ENCODE results near the gene TCF4.

Gene TCF4

DNA sequence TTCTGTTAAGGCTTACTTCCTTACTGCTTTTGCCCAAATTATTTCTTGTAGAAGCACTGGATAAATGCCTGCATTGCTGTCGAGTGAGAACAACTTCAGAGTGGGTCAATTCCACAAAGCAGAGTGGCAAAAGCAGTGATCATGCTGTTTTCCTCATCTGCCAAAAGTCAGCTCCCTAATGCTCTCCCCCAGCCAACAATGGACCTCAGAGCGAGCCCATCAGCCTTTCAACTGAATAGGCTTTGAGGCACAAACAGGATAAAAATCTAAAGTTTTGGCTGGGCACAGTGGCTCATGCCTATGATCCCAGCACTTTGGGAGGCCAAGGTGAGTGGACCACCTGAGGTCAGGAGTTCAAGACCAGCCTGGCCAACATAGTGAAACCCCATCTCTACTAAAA lies 222.7 kb downstream of the TCF4 start:
- Histone ChIP-seq H3K4me1 (ENCODE audit: control insufficient read depth in 1 of 2, insufficient read depth in 2 of 2, low read length in 2 of 2) (no peaks in the 10 kb centered on the region), H2BK120ac (ENCODE audit: insufficient read depth, low read length, poor library complexity) (no peak overlapping the region), H3K14ac (ENCODE audit: low read length) (no peak overlapping the region), H3K79me1 (ENCODE audit: low read length) (no peaks in the 10 kb centered on the region), H2AK5ac (ENCODE audit: low read length) (no peak overlapping the region), H3K18ac (ENCODE audit: low read length) (no peak overlapping the region), H3K27ac (ENCODE audit: low read depth, low read length) (no peak overlapping the region), H3K4me2 (ENCODE audit: low read length) (no peak overlapping the region), H3K36me3 (ENCODE audit: control insufficient read depth in 1 of 2, insufficient read depth in 2 of 2, low read length in 2 of 2) (no peaks in the 10 kb centered on the region), H3K9me3 (ENCODE audit: insufficient read depth, low read depth, low read length) (no peaks in the 10 kb centered on the region), H3K23ac (ENCODE audit: low read length) (no peak overlapping the region), H2AFZ (ENCODE audit: insufficient read depth, low read length, poor library complexity) (no peak overlapping the region), H3K4me3 (ENCODE audit: low read depth, low read length) (no peak overlapping the region), H3K4ac (ENCODE audit: low read depth, low read length) (no peak overlapping the region), H3K9ac (ENCODE audit: low read length) (no peak overlapping the region), H4K8ac (ENCODE audit: low read depth, low read length) (no peak overlapping the region), H2BK12ac (ENCODE audit: low read length) (no peak overlapping the region), H2BK5ac (ENCODE audit: low read depth, low read length, poor library complexity) (no peak overlapping the region), H3K27me3 (ENCODE audit: insufficient read depth, low read length) (no peaks in the 10 kb centered on the region), H3K79me2 (ENCODE audit: control insufficient read depth, insufficient read depth, low read length, poor library complexity) (no peaks in the 10 kb centered on the region), H4K91ac (ENCODE audit: low read depth, low read length) (no peak overlapping the region), H4K12ac (ENCODE audit: low read depth, low read length) (no peak overlapping the region)
- DNase-seq: no peak
- no CpG with 5 or more reads among the region's 2 CpGs for whole genome bisulfite sequencing (ENCODE audit: extremely low coverage, insufficient coverage, insufficient read length)

DNA sequence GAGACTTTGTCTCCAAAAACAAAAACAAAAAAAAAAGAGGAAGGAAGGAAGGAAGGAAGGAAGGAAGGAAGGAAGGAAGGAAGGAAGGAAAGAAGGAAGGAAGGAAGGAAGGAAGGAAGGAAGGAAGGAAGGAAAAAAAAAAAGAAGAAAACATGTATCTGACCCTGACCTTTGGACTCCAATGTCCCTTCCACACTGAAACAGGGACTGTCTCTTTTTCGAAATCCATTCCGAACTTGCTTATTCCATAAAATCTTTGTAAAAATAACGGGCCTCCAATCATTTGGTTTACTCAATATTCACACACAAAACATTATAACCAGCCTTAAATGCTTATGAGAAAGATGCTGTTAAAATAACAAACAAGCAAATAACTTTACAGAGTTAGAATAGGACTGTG lies 225.7 kb downstream of the TCF4 start:
- no peak overlapping the region for H3K4ac ChIP-seq (ENCODE audit: low read depth, low read length)
- H3K18ac ChIP-seq (ENCODE audit: low read length): no peak overlapping the region
- no peak overlapping the region for H3K14ac ChIP-seq (ENCODE audit: low read length)
- no peaks in the 10 kb centered on the region for H3K27me3 ChIP-seq (ENCODE audit: insufficient read depth, low read length)
- no CpG with 5 or more reads among the region's 3 CpGs for WGBS (ENCODE audit: extremely low coverage, insufficient coverage, insufficient read length)
- no peak overlapping the region for H2AK5ac ChIP-seq (ENCODE audit: low read length)
- H2BK120ac ChIP-seq (ENCODE audit: insufficient read depth, low read length, poor library complexity): no peak overlapping the region
- H4K8ac ChIP-seq (ENCODE audit: low read depth, low read length): no peak overlapping the region
- H3K9ac ChIP-seq (ENCODE audit: low read length): no peak overlapping the region
- no peak overlapping the region for H4K91ac ChIP-seq (ENCODE audit: low read depth, low read length)
- no peak overlapping the region for H2BK5ac ChIP-seq (ENCODE audit: low read depth, low read length, poor library complexity)
- no peak overlapping the region for H3K23ac ChIP-seq (ENCODE audit: low read length)
- no peak overlapping the region for H3K4me2 ChIP-seq (ENCODE audit: low read length)
- no peak overlapping the region for H4K12ac ChIP-seq (ENCODE audit: low read depth, low read length)
- H3K79me1 ChIP-seq (ENCODE audit: low read length): no peaks in the 10 kb centered on the region
- no peaks in the 10 kb centered on the region for H3K9me3 ChIP-seq (ENCODE audit: insufficient read depth, low read depth, low read length)
- H3K4me3 ChIP-seq (ENCODE audit: low read depth, low read length): no peak overlapping the region
- no peak for DNase-seq
- H3K27ac ChIP-seq (ENCODE audit: low read depth, low read length): no peak overlapping the region
- H3K36me3 ChIP-seq (ENCODE audit: control insufficient read depth in 1 of 2, insufficient read depth in 2 of 2, low read length in 2 of 2): peaks cover 2 to 3% of the 10 kb centered on the region in 2 experiments
- H3K4me1 ChIP-seq (ENCODE audit: control insufficient read depth in 1 of 2, insufficient read depth in 2 of 2, low read length in 2 of 2): no peaks in the 10 kb centered on the region
- H3K79me2 ChIP-seq (ENCODE audit: control insufficient read depth, insufficient read depth, low read length, poor library complexity): no peaks in the 10 kb centered on the region
- H2BK12ac ChIP-seq (ENCODE audit: low read length): no peak overlapping the region
- H2AFZ ChIP-seq (ENCODE audit: insufficient read depth, low read length, poor library complexity): no peak overlapping the region

DNA sequence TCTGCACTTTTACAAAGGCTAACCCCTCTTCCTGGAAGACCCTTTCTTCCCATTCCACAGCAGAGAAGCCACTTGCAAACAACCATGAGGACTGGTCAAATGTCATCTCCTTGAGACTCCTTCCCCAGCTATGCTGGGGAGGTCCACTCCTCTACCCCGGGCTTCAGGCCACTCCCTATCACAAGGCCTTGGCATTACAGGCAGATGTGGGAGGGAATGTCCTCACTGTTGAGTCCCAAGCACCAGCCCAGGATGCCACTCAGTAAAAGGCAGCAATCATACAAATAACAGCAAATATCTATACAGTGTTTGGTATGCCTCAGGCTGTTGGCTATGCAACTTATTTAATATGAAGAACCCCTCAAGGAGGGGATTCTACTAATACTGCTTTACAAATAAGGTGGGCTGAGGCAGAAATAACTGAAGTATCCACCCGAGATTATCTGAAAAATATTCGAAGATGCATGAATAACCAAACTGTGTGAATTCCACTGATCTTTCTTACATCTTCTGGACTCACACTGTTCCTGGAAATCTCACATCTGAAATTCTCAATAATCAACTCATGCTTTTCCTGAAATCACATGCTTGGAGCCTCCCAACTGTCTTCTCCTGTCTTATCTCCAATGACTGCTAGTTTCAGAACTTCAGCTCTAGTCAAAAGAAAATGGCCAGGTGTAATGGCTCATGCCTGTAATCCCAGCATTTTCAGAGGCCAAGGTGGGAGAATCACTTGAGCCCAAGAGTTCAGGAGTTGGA lies 226.3 kb downstream of the TCF4 start:
- no peaks in the 10 kb centered on the region for H3K27me3 ChIP-seq (ENCODE audit: insufficient read depth, low read length)
- H3K4me3 ChIP-seq (ENCODE audit: low read depth, low read length): no peak overlapping the region
- no peak overlapping the region for H3K4ac ChIP-seq (ENCODE audit: low read depth, low read length)
- H4K91ac ChIP-seq (ENCODE audit: low read depth, low read length): no peak overlapping the region
- H2BK120ac ChIP-seq (ENCODE audit: insufficient read depth, low read length, poor library complexity): no peak overlapping the region
- no peak overlapping the region for H2BK5ac ChIP-seq (ENCODE audit: low read depth, low read length, poor library complexity)
- no peak overlapping the region for H4K8ac ChIP-seq (ENCODE audit: low read depth, low read length)
- WGBS (ENCODE audit: extremely low coverage, insufficient coverage, insufficient read length): no CpG with 5 or more reads among the region's 3 CpGs
- H3K36me3 ChIP-seq (ENCODE audit: control insufficient read depth in 1 of 2, insufficient read depth in 2 of 2, low read length in 2 of 2): peaks cover 2 to 3% of the 10 kb centered on the region in 2 experiments
- no peaks in the 10 kb centered on the region for H3K79me2 ChIP-seq (ENCODE audit: control insufficient read depth, insufficient read depth, low read length, poor library complexity)
- no peak overlapping the region for H3K27ac ChIP-seq (ENCODE audit: low read depth, low read length)
- H3K18ac ChIP-seq (ENCODE audit: low read length): no peak overlapping the region
- no peaks in the 10 kb centered on the region for H3K79me1 ChIP-seq (ENCODE audit: low read length)
- no peak overlapping the region for H3K14ac ChIP-seq (ENCODE audit: low read length)
- H2AK5ac ChIP-seq (ENCODE audit: low read length): no peak overlapping the region
- H3K9ac ChIP-seq (ENCODE audit: low read length): no peak overlapping the region
- no peaks in the 10 kb centered on the region for H3K4me1 ChIP-seq (ENCODE audit: control insufficient read depth in 1 of 2, insufficient read depth in 2 of 2, low read length in 2 of 2)
- no peak overlapping the region for H4K12ac ChIP-seq (ENCODE audit: low read depth, low read length)
- DNase-seq: no peak
- no peak overlapping the region for H3K23ac ChIP-seq (ENCODE audit: low read length)
- H2AFZ ChIP-seq (ENCODE audit: insufficient read depth, low read length, poor library complexity): no peak overlapping the region
- no peak overlapping the region for H3K4me2 ChIP-seq (ENCODE audit: low read length)
- H2BK12ac ChIP-seq (ENCODE audit: low read length): no peak overlapping the region
- no peaks in the 10 kb centered on the region for H3K9me3 ChIP-seq (ENCODE audit: insufficient read depth, low read depth, low read length)

DNA sequence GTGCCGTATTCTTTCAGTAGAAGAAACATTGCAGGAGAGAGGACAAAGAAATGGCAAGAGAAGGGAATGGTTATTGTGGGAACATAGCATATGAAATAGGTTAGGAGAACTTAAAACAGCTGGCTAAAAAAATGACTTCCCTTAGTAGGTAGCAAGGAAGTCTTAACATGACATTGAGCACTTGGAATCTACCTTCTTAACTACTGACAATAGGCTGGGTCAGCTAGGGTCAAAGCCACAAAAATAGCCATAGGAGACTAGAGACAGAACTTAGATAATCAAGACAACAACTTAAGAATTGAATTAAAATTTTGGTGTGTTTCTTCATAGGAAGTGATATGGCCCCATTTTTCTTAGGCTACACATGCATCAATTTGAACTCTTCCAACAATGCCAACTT lies 227.9 kb downstream of the TCF4 start:
- H3K27ac ChIP-seq (ENCODE audit: low read depth, low read length): no peak overlapping the region
- H4K12ac ChIP-seq (ENCODE audit: low read depth, low read length): no peak overlapping the region
- no peaks in the 10 kb centered on the region for H3K4me1 ChIP-seq (ENCODE audit: control insufficient read depth in 1 of 2, insufficient read depth in 2 of 2, low read length in 2 of 2)
- no peaks in the 10 kb centered on the region for H3K79me2 ChIP-seq (ENCODE audit: control insufficient read depth, insufficient read depth, low read length, poor library complexity)
- no peaks in the 10 kb centered on the region for H3K9me3 ChIP-seq (ENCODE audit: insufficient read depth, low read depth, low read length)
- no peak overlapping the region for H3K23ac ChIP-seq (ENCODE audit: low read length)
- no peak overlapping the region for H3K4me3 ChIP-seq (ENCODE audit: low read depth, low read length)
- no peak overlapping the region for H2AFZ ChIP-seq (ENCODE audit: insufficient read depth, low read length, poor library complexity)
- no peak overlapping the region for H2BK12ac ChIP-seq (ENCODE audit: low read length)
- H4K91ac ChIP-seq (ENCODE audit: low read depth, low read length): no peak overlapping the region
- no peak overlapping the region for H3K18ac ChIP-seq (ENCODE audit: low read length)
- H2AK5ac ChIP-seq (ENCODE audit: low read length): no peak overlapping the region
- no peak overlapping the region for H3K4me2 ChIP-seq (ENCODE audit: low read length)
- no CpG with 5 or more reads among the region's 1 CpG for WGBS (ENCODE audit: extremely low coverage, insufficient coverage, insufficient read length)
- H3K4ac ChIP-seq (ENCODE audit: low read depth, low read length): no peak overlapping the region
- no peak overlapping the region for H2BK120ac ChIP-seq (ENCODE audit: insufficient read depth, low read length, poor library complexity)
- H3K36me3 ChIP-seq (ENCODE audit: control insufficient read depth in 1 of 2, insufficient read depth in 2 of 2, low read length in 2 of 2): peaks cover 2 to 3% of the 10 kb centered on the region in 2 experiments
- H3K9ac ChIP-seq (ENCODE audit: low read length): no peak overlapping the region
- H3K79me1 ChIP-seq (ENCODE audit: low read length): no peaks in the 10 kb centered on the region
- H3K14ac ChIP-seq (ENCODE audit: low read length): no peak overlapping the region
- no peak overlapping the region for H2BK5ac ChIP-seq (ENCODE audit: low read depth, low read length, poor library complexity)
- no peak overlapping the region for H4K8ac ChIP-seq (ENCODE audit: low read depth, low read length)
- H3K27me3 ChIP-seq (ENCODE audit: insufficient read depth, low read length): no peaks in the 10 kb centered on the region
- DNase-seq: no peak

All from trophoblast cell (in vitro differentiated cells and primary cell).